H1 (cell line): ENCODE measurements around the gene BMX. TPM values are rescaled to one million over a fixed set of nuclear protein-coding genes. Genes with fewer than 3 reads are reported as not detected.

Experiments
- CTCF ChIA-PET: fragments of 300-600 bp; sonication (Branson Sonifier 250); formaldehyde crosslinking; loops from one replicate; lab custom pipeline; 2021; ENCODE audit not compliant: partially characterized antibody; lab: Charles Lee
- POLR2A ChIA-PET: fragments of 300-600 bp; sonication (Branson Sonifier 250); formaldehyde crosslinking; loops from one replicate; lab custom pipeline; 2021; ENCODE audit warnings: inconsistent platforms; ENCODE audit not compliant: partially characterized antibody; lab: Charles Lee
- DNase-seq, 2 experiments: peaks; one replicate each; pipeline versions ENCODE4 v3.0.0 to v3.0.0-alpha.2; 2010 to 2022; ENCODE audit warnings: low spot score in 2 of 2, low read depth in 1 of 2, mixed read lengths in 1 of 2
- FAIRE-seq: peaks from 2 replicates; lab custom pipeline; 2011; peaks lifted over from hg19 to GRCh38; lab: Jason Lieb, UNC
- H2AFZ ChIP-seq: 2 replicates; pipeline ENCODE4 v1.8.1; 2012; ENCODE audit warnings: low read length, inconsistent platforms
- H2AK5ac ChIP-seq: 2 replicates; pipeline ENCODE4 v1.6.1; 2013; ENCODE audit warnings: low read depth, low read length
- H2BK120ac ChIP-seq: replicated peaks from 2 replicates; pipeline ENCODE3; 2013; ENCODE audit warnings: low read depth, low read length, inconsistent platforms
- H2BK12ac ChIP-seq: 2 replicates; pipeline ENCODE4 v1.6.1; 2013; ENCODE audit warnings: low read depth, low read length
- H2BK15ac ChIP-seq: 2 replicates; pipeline ENCODE4 v1.6.1; 2013; ENCODE audit warnings: low read length
- H2BK20ac ChIP-seq: 2 replicates; pipeline ENCODE4 v1.6.1; 2013; ENCODE audit warnings: low read length
- H2BK5ac ChIP-seq: 2 replicates; pipeline ENCODE4 v1.6.1; 2013; ENCODE audit warnings: low read depth, low read length
- H3K14ac ChIP-seq: 2 replicates; pipeline ENCODE4 v1.6.1; 2013; ENCODE audit warnings: inconsistent platforms; ENCODE audit not compliant: insufficient read length
- H3K18ac ChIP-seq: 2 replicates; pipeline ENCODE4 v1.6.1; 2013; ENCODE audit warnings: low read length; ENCODE audit errors: extremely low read depth
- H3K23ac ChIP-seq: 2 replicates; pipeline ENCODE4 v1.6.1; 2013; ENCODE audit warnings: inconsistent platforms; ENCODE audit not compliant: insufficient read length
- H3K23me2 ChIP-seq: 2 replicates; pipeline ENCODE4 v1.6.1; 2013; ENCODE audit warnings: low read depth, low read length
- H3K27ac ChIP-seq: 2 replicates; pipeline ENCODE4 v1.6.1; 2011; ENCODE audit warnings: low read depth, low read length, inconsistent platforms
- H3K27me3 ChIP-seq, 4 experiments: replicated peaks in 1 of 4; 1 replicate in 1 of 4; 2 replicates in 3 of 4; pipeline versions ENCODE4 v1.6.1 to v1.8.1; 2011 to 2013; ENCODE audit warnings: low read length in 3 of 4, mild to moderate bottlenecking in 3 of 4, inconsistent platforms in 2 of 4, mixed read lengths in 2 of 4, moderate library complexity in 1 of 4; ENCODE audit not compliant: control insufficient read depth in 3 of 4, insufficient read depth in 3 of 4; ENCODE audit errors: extremely low read depth in 1 of 4
- H3K36me3 ChIP-seq, 4 experiments: 2 replicates each; pipeline versions ENCODE4 v1.6.1 to v1.8.1; 2011 to 2013; ENCODE audit warnings: mild to moderate bottlenecking in 4 of 4, low read length in 3 of 4, moderate library complexity in 2 of 4, control low read depth in 1 of 4, inconsistent platforms in 1 of 4; ENCODE audit not compliant: insufficient read depth in 4 of 4, control insufficient read depth in 2 of 4
- H3K4ac ChIP-seq: replicated peaks from 2 replicates; pipeline ENCODE3; 2013; ENCODE audit warnings: low read length, low read depth, mixed read lengths, inconsistent platforms; ENCODE audit not compliant: insufficient read length
- H3K4me1 ChIP-seq, 4 experiments: replicated peaks in 1 of 4; 1 replicate in 1 of 4; 2 replicates in 3 of 4; pipeline versions ENCODE4 v1.6.1 to v1.8.1; 2011 to 2013; ENCODE audit warnings: low read length in 3 of 4, inconsistent platforms in 2 of 4, mixed read lengths in 1 of 4; ENCODE audit not compliant: insufficient read depth in 4 of 4, control insufficient read depth in 3 of 4
- H3K4me2 ChIP-seq, 2 experiments: 2 replicates each; pipeline versions ENCODE4 v1.6.1 to v1.8.1; 2011 to 2013; ENCODE audit warnings: low read depth in 2 of 2, low read length in 2 of 2, control low read depth in 1 of 2, inconsistent platforms in 1 of 2, mild to moderate bottlenecking in 1 of 2; ENCODE audit not compliant: insufficient read depth in 1 of 2
- H3K4me3 ChIP-seq, 4 experiments: fragments of 200-600, 300-600 bp in 1 of 4; sonication (generic), shearing (Covaris generic), sonication (Bioruptor Twin) in 1 of 4; 2 replicates each; pipeline versions ENCODE4 v1.5.1 to v1.8.1; 2011 to 2016; ENCODE audit warnings: low read length in 4 of 4, low read depth in 3 of 4, control low read depth in 2 of 4, inconsistent platforms in 2 of 4, mild to moderate bottlenecking in 2 of 4, mixed read lengths in 1 of 4, moderate library complexity in 1 of 4; ENCODE audit not compliant: insufficient read depth in 2 of 4; ENCODE audit errors: extremely low read depth in 1 of 4
- H3K56ac ChIP-seq: replicated peaks from 2 replicates; pipeline ENCODE3; 2013; ENCODE audit warnings: low read depth, mild to moderate bottlenecking, mixed read lengths, low read length, inconsistent platforms; ENCODE audit not compliant: insufficient read length
- H3K79me1 ChIP-seq: 2 replicates; pipeline ENCODE4 v1.6.1; 2013; ENCODE audit warnings: low read depth, low read length, control low read depth
- H3K79me2 ChIP-seq, 2 experiments: 2 replicates each; pipeline versions ENCODE4 v1.6.1 to v1.8.1; 2012 to 2013; ENCODE audit warnings: low read length in 2 of 2, mild to moderate bottlenecking in 2 of 2, inconsistent platforms in 1 of 2; ENCODE audit not compliant: insufficient read depth in 2 of 2, control insufficient read depth in 1 of 2
- H3K9ac ChIP-seq, 4 experiments: replicated peaks in 1 of 4; 1 replicate in 1 of 4; 2 replicates in 3 of 4; pipeline versions ENCODE4 v1.6.1 to v1.8.1; 2011 to 2013; ENCODE audit warnings: low read depth in 3 of 4, low read length in 3 of 4, control low read depth in 2 of 4, mild to moderate bottlenecking in 2 of 4, moderate library complexity in 2 of 4, inconsistent platforms in 1 of 4; ENCODE audit errors: extremely low read depth in 1 of 4
- H3K9me3 ChIP-seq, 2 experiments: 2 replicates each; pipeline versions ENCODE4 v1.6.1 to v1.8.1; 2012 to 2013; ENCODE audit warnings: mild to moderate bottlenecking in 2 of 2, moderate library complexity in 2 of 2, control low read depth in 1 of 2, inconsistent platforms in 1 of 2, low read depth in 1 of 2, low read length in 1 of 2, mixed read lengths in 1 of 2; ENCODE audit not compliant: insufficient read depth in 2 of 2
- H4K20me1 ChIP-seq, 2 experiments: replicated peaks in 1 of 2; 2 replicates each; pipeline versions ENCODE3 to v1.8.1; 2011 to 2013; ENCODE audit warnings: inconsistent platforms in 2 of 2, low read length in 2 of 2, mild to moderate bottlenecking in 1 of 2; ENCODE audit not compliant: insufficient read depth in 2 of 2, control insufficient read depth in 1 of 2
- H4K5ac ChIP-seq: 2 replicates; pipeline ENCODE4 v1.6.1; 2013; ENCODE audit warnings: low read length, low read depth, mixed read lengths, inconsistent platforms; ENCODE audit not compliant: insufficient read length
- H4K8ac ChIP-seq: 2 replicates; pipeline ENCODE4 v1.8.0; 2013; ENCODE audit warnings: mild to moderate bottlenecking, moderate library complexity, low read length, inconsistent platforms; ENCODE audit not compliant: insufficient read depth; ENCODE audit errors: extremely low read depth
- H4K91ac ChIP-seq: replicated peaks from 2 replicates; pipeline ENCODE3; 2013; ENCODE audit warnings: low read length, mixed read lengths, inconsistent platforms; ENCODE audit not compliant: insufficient read length
- SRF ChIP-seq: IDR thresholded peaks from 2 replicates; pipeline ENCODE4 v1.6.1; 2011; ENCODE audit warnings: mild to moderate bottlenecking, low read depth, low read length, moderate library complexity
- WGBS, 2 experiments: shearing (Covaris generic) in 1 of 2; methylation state at CpG; one replicate each; pipeline versions ENCODE4 v1.1.6 to v1.1.7; 2013 to 2015; ENCODE audit warnings: low lambda C conversion rate in 2 of 2, mixed read lengths in 2 of 2, inconsistent platforms in 1 of 2, low coverage in 1 of 2, missing lambda C conversion rate in 1 of 2; ENCODE audit not compliant: insufficient replicate concordance in 2 of 2, insufficient coverage in 1 of 2, insufficient read length in 1 of 2; ENCODE audit errors: extremely low coverage in 1 of 2, missing lambda C conversion rate in 1 of 2; 5-methylcytosine and 5-hydroxymethylcytosine counted together
- long read RNA-seq, 2 experiments: library from RNA in 1 of 2; library from capped mRNA in 1 of 2; stranded (forward); transcript quantifications; one replicate each; pipeline ENCODE4 v2.0.0, GENCODE V29; 2021; ENCODE audit warnings: inconsistent platforms in 1 of 2
- polyA minus RNA-seq, 3 experiments: library from RNA; depleted of rRNA, polyadenylated mRNA; stranded (reverse); fragments of >200 nt; gene quantifications; 1 replicate in 2 of 3; 2 replicates in 1 of 3; pipeline ENCODE4 v1.2.3, GENCODE V29; 2011
- polyA plus RNA-seq, 7 experiments: library from polyadenylated mRNA; depleted of rRNA in 3 of 7; stranded (reverse) in 5 of 7; unstranded in 2 of 7; fragments of >200 nt in 5 of 7; fragments of 200-250 nt in 2 of 7; gene quantifications; 1 replicate in 5 of 7; 2 replicates in 1 of 7; 4 replicates in 1 of 7; pipeline versions ENCODE4 v1.2.1 to v1.2.3, GENCODE V29; 2011 to 2013; ENCODE audit warnings: missing spikeins in 2 of 7, mixed read lengths in 2 of 7
- total RNA-seq: library from RNA; stranded (reverse); fragmentation: NEBNext Ultra II Directional; extraction: Animal tissue kit (Norgen Biotek cat#: 25700); gene quantifications from 2 replicates; pipeline ENCODE4 v1.2.1, GENCODE V29; 2021

The BMX gene
- not detected in 2 replicates for total RNA-seq
- polyA plus RNA-seq (2011; rRNA removed): not detected in 2 replicates
- polyA plus RNA-seq (2011; cell fraction: cytosol; rRNA removed): not detected
- not detected for polyA plus RNA-seq (2011; cell fraction: nucleus; rRNA removed)
- polyA plus RNA-seq (2012, experiment 1 of 2): not detected in 4 replicates
- not detected for polyA plus RNA-seq (2012, experiment 2 of 2)
- 0.02 TPM for polyA plus RNA-seq (2013, experiment 1 of 2)
- not detected for polyA plus RNA-seq (2013, experiment 2 of 2)
- not detected in 2 replicates for polyA minus RNA-seq (2011; rRNA and poly(A)+ RNA removed)
- not detected for polyA minus RNA-seq (2011; cell fraction: cytosol; rRNA and poly(A)+ RNA removed)
- polyA minus RNA-seq (2011; cell fraction: nucleus; rRNA and poly(A)+ RNA removed): not detected
- long read RNA-seq, experiment 1, partial matches to known transcripts: 0 of 1 reads
- long read RNA-seq, experiment 1, other reads (novel, unspliced or antisense): 1 of 1 reads
- long read RNA-seq, experiment 2: 0 reads

DNA sequence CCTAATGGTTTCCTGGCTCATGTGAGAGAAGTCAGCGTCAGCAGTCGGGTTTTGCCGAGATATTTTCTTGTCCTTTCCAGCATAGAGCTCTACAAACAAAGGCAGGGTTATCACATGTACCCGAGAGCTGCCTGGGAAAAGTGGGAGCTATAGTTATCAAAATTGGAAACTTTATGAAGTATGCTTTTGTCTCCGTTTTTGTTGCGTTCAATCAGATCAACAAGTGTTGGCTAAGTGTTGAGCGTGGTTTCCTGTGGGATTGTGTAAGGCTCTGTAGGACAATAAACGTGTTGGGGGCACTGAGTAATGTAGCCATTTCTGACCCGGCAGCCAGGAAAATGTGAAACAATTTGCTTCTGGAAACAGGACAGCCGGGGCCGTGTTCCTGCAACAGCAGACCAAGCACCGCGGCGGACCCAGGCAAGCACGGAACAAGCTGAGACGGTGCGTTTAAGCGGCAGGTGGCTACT, at the start of gene BMX:
BMX (plus strand) TSS at position 311 of the 470 bp plus-strand sequence. CDS start 7,547 bp downstream, outside the sequence.
- no peak within 1 kb of the TSS for H3K4me3 ChIP-seq
- no peak for TF ChIP-seq SRF
- no peak within 1 kb of the TSS for H3K4me2 ChIP-seq
- no peaks in the 10 kb centered on the region for H3K79me2 ChIP-seq
- no peak for DNase-seq
- no peak within 1 kb of the TSS for H3K27ac ChIP-seq
- no peak within 1 kb of the TSS for H2BK5ac ChIP-seq
- no peak within 1 kb of the TSS for H2AK5ac ChIP-seq
- H3K18ac ChIP-seq: no peak within 1 kb of the TSS
- H3K23me2 ChIP-seq: no peaks in the 10 kb centered on the region
- no peak within 1 kb of the TSS for H2BK20ac ChIP-seq
- no peaks in the 10 kb centered on the region for H3K36me3 ChIP-seq
- no peak within 1 kb of the TSS for H3K4ac ChIP-seq
- no peaks in the 10 kb centered on the region for H3K79me1 ChIP-seq
- no peaks in the 10 kb centered on the region for H3K4me1 ChIP-seq
- H2AFZ ChIP-seq: no peak within 1 kb of the TSS
- H3K27me3 ChIP-seq: no peaks in the 10 kb centered on the region
- ChIA-PET CTCF (interaction anchor here (1.1 to 2.1 kb wide), 5 partner anchors 12 to 148 kb away, joined by 3 to 6 read pairs (median 4); no protein-coding TSS in a partner anchor), POLR2A (no interaction called here)
- no peak within 1 kb of the TSS for H4K5ac ChIP-seq
- H4K20me1 ChIP-seq: no peaks in the 10 kb centered on the region
- no peak within 1 kb of the TSS for H2BK15ac ChIP-seq
- H3K14ac ChIP-seq: no peak within 1 kb of the TSS
- no peak within 1 kb of the TSS for H3K9ac ChIP-seq
- 89% methylated on average over 11 of the region's 18 CpGs; no CpG with 5 or more reads in 1 of the 2 experiments for WGBS, 2 experiments
- no peak within 1 kb of the TSS for H2BK12ac ChIP-seq
- FAIRE-seq: no peak
- H4K91ac ChIP-seq: no peak within 1 kb of the TSS
- no peak within 1 kb of the TSS for H3K23ac ChIP-seq
- H3K56ac ChIP-seq: no peak within 1 kb of the TSS
- no peak within 1 kb of the TSS for H2BK120ac ChIP-seq
- H4K8ac ChIP-seq: no peak within 1 kb of the TSS
- H3K9me3 ChIP-seq: no peaks in the 10 kb centered on the region
